HG03565 (cell line): ENCODE data around the gene PTPRT.

Source experiments
- ATAC-seq: cut with Tn5 transposase; IDR thresholded peaks from one replicate; pipeline ENCODE4 v1.9.1; 2021; ENCODE audit warnings: mild to moderate bottlenecking, moderate library complexity; ENCODE audit not compliant: unreplicated experiment

The PTPRT gene

GRCh38 chr20:42430598-42430997, 759.1 kb downstream of the PTPRT start:
- no peak for ATAC-seq

DNA sequence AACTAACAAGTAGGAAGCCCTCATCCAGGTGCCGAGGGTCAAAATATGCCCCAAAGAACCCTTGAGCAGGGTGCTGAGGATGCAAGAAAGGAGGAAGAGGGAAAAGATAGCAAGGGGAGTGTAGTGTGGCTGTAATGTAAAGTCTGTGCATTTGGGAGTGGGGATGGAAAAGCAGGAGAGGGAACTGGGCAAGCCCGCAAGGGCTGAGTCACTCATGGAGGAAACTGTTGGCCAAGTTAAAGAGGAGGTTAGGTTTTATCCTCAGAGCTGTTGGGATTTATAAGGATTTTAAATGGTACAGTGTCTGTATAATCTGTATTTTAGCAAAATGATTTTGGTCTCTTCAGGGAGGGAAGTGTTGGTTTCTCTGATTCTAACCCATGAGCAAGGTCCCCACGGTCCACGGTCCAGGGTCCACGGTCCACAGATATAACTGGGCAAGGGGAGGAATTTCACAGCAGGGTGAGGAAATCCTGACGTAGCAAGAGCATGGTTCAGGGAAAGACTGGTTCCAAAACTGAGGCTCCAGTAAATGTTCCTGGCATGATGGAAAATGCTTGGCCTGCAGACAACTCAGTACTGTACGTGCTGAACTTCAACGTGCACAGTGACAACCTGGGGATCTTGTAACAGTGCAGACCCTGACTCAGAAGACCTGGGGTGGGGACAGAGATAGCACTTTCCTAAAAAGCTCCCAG, 759.8 kb downstream of the PTPRT start:
- no peak for ATAC-seq

DNA sequence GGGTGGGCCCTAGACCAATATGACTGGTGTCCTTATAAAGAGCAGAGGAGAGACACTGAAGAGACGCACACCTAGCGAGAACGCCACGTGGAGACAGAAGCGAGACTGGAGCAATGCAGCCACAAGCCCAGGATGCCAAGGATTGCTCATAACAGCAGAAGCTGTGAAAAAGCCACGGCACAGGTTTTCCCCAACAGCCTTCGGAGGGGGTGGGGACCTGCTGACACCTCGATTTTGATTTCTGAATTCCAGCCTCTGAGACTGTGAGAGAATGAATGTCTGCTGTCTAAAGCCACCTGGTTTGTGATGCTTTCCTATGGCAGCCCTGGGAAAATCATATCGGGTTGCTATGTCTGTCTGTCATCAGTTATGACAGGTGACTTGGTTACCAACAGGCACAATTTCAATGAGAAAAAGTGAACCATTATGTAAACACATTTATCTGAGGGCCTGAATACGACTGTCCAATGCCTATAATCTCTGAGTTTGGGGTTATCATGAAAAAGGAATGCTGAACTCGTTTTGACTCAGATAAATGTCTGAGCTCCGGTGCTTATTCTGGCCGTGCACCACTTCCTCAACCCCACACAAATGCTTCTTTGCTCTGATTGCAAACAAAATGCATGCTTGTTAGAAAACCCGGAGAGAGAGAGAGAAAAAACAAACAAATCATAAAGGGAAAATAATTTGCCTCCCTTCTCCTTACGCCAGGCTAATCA, 769.7 kb downstream of the PTPRT start:
- no peak for ATAC-seq

DNA sequence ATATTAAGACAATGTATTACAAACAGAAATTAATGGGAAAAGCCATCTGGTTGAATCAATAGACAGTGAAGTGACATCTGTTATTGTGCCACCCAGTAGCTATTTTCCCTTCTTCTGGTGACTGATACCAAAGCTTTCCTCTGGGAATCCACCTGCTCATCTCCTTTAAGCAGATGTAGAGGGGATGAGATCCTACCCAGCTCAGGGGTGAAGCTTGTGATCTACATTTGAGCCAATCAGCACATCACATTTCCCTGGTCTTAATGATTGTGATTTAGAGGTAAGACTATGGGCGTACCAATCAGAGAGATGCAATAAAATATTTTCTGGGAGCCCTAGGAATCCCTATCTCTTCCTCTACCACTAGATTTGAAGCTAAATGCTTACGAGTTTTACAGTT, 782.9 kb downstream of the PTPRT start:
- ATAC-seq = no peak

DNA sequence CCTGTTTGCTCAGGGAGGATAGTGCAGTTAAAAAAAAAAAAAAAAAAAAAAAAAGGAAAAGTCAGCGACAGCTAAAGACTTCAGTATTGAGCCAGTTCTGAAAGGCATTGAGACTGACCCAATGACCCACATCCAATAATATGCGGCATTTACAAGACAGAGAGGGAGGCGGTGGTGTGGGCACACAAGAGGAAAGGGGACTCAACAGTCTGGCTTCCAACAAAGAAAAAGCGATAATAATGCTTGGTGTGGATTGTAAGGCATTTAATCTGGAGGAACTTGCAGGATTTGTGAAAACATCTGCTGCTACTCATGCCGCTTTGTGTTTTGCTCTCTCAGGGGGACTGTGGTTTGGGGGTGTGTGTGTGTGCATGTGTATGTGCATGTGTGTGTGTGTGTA, 787.3 kb downstream of the PTPRT start:
- no peak for ATAC-seq

DNA sequence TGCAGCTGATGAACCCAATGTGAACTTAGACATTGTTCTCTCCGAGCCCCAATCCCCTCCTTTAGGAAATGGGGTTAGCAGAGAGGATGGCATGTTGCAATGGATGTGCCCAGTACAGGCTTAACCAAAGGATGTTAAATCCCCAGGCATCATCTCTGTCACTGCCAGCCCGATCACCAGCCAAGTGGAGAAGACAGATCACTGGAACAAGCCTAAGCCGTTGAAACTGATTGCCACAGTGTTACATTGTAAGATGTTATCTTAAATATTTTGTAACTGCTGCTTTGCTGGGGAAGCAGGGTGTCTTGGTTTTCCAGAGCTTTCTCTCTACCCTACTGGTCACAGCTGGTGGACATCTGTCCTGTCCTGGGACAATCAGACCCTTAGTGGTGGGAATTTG, 788.1 kb downstream of the PTPRT start:
- no peak for ATAC-seq

GRCh38 chr20:42399802-42400201, 789.9 kb downstream of the PTPRT start:
- ATAC-seq = no peak

GRCh38 chr20:42392442-42392841, 797.3 kb downstream of the PTPRT start:
- no peak for ATAC-seq

- ATAC-seq = no peak
Observed at GRCh38 chr20:42391807-42392206, 797.9 kb downstream of the PTPRT start.

DNA sequence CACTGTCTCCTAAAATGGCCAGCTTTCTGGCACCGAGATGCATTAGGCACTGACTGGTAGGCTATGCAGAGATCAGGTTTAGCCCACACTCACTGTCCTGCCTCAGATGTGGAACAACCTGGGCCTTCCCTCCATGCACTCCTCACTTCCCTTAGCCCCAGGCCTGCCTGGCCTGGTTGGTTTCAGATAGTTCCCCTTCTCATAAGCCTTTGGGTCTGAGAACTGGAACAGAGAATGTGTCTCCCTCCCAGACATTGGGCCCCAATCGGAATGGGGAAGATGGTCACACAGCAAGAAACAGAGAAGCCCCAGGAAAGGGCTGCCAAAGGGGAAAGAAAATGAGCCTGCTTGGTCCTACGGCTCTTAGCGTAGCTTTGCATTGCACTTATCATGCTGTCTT, 809.4 kb downstream of the PTPRT start:
- no peak for ATAC-seq

GRCh38 chr20:42379385-42379784, 810.3 kb downstream of the PTPRT start:
- ATAC-seq = no peak

GRCh38 chr20:42378826-42379225, 810.9 kb downstream of the PTPRT start:
- no peak for ATAC-seq

- no peak for ATAC-seq
Observed at GRCh38 chr20:42376131-42376530, 813.6 kb downstream of the PTPRT start.

GRCh38 chr20:42373049-42373448, 816.7 kb downstream of the PTPRT start:
- no peak for ATAC-seq

DNA sequence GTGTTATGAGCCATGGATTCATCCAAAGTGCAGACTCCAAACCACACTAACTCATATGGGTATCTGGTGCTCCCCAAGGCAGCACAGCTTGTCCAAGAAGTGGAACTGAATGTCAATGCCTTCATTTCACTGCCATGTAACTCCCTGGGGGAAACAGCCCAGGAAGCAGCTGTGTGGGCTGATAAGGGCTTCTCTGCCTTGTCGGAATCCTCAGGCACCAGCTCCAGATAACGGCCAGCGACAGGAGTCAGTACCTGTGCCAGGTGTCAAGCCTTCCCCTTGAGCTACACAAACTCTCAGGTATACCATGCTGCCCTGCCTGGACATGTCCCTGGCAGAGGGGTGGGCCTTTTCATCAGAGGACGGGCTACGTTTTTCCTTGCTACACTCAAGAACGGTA, 819.6 kb downstream of the PTPRT start:
- no peak for ATAC-seq

- no peak for ATAC-seq
Observed at GRCh38 chr20:42368910-42369309, 820.8 kb downstream of the PTPRT start.

DNA sequence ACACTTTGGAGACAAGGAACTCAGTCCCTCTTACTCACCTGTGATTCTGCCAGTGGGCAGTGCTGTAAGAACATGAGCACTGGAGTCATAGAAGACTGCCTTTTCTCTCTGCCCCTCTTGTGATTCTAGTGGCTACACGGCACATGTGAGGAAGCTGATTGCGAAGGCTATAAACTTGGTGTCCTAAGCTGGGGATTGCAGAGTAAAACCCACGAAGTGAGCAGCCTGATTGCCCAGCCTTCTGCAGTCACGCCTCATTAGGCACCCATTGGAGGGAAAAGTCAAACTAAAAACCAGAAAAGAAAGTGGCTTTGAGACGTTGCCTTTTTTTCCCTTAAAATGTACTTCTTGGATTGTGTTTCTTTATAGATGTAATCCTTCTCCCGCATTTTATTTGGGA, 823.1 kb downstream of the PTPRT start:
- ATAC-seq = no peak

DNA sequence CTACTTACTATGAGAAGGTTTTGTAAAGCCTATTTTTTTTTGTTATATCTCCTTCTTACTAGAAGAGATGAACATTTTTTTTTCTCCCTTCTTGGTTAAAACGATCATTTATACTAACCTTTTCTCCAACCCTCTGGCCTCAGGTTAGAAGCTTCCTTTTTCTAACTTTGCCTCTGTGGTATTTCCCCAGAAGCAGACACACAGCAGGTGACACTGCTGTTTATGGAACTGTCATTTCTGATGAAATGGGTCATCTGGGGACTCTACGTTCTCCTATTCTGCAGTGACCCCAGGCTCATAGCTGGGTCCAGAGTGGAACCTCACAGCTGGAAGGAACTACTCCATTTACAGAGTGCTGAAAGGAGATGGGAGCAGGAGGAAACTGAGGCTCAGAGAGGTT, 825.3 kb downstream of the PTPRT start:
- no peak for ATAC-seq

- ATAC-seq = no peak
Observed at GRCh38 chr20:42361402-42361970, 828.2 kb downstream of the PTPRT start.

DNA sequence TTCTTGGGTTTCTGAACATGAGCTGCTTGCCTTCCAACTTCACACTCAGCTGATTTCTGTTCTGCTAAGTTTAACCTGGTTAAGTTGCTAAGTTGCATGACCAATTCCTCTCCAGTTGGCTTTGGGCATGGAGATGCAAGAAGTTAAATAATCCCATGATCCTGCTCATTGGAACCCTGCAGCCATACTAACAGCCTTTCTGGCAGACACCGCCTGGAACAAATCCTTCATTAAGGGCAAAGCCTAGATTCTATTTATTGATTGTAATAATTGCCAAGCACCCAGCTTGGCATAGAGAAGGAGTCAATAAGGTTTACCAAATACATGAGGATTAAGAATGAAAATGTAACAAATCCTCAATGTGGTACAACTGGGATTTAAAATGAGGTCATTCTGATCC, 829.1 kb downstream of the PTPRT start:
- no peak for ATAC-seq

DNA sequence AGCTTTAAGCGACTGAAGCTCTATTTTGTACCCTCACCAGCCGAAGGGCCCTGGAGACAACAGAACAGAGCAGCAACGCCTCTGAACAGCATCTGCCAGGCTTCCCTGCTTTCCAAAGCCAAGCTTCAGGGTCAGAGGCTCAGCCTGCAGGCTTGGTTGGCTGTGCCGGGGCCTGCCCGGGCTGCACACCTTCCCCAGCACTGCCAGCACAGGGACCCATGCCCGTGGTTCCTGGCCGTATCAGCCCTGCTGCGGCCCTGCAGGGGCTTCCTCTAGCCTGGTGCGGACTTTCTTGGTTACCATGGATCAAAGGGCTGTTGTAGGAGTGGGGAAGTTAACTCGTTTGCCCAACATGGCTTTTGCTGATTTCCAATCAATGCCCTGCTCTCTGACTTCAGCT, 830.1 kb downstream of the PTPRT start:
- ATAC-seq = no peak

- no peak for ATAC-seq
Observed at GRCh38 chr20:42352096-42352495, 837.6 kb downstream of the PTPRT start.
